HepG2 (cell line): Measurements from ENCODE around the gene RUNX2. TPM values are rescaled to one million over a fixed set of nuclear protein-coding genes. Genes with fewer than 3 reads are reported as not detected.
A peak's percentile ranks its signal among the peaks of the same experiment; 100 is the strongest.

Source experiments
- ATAC-seq: fragments of 200-7000 bp; cut with Tn5 transposase; 3 replicates; pipeline ENCODE4 v1.9.1; 2020; ENCODE audit warnings: mild to moderate bottlenecking, moderate library complexity
- BruUV-seq: library from RNA; stranded (reverse); fragments of 400-500 nt; replicated peaks from 2 replicates; lab custom pipeline; 2021; lab: Mats Ljungman, UMichigan
- CTCF ChIA-PET: fragments of 300-600 bp; formaldehyde crosslinking; extraction: SDS; loops from one replicate; lab custom pipeline; 2021; ENCODE audit warnings: low total read pairs, inconsistent platforms, low intra/inter-chr PET ratio; lab: Yijun Ruan, JAX
- POLR2A ChIA-PET: fragments of 350-600 bp; sonication (Branson Sonifier 250); formaldehyde crosslinking; loops from one replicate; lab custom pipeline; 2020; ENCODE audit warnings: antibody characterized with exemption, inconsistent platforms; lab: Yijun Ruan, JAX
- DNase-seq: peaks from one replicate; pipeline ENCODE4 v3.0.0-alpha.2; 2015; ENCODE audit warnings: low spot score
- FAIRE-seq: peaks from 3 replicates; lab custom pipeline; 2011; peaks lifted over from hg19 to GRCh38; lab: Jason Lieb, UNC
- H2AFZ ChIP-seq: one replicate; pipeline ENCODE4 v1.6.1; 2011; ENCODE audit warnings: low read length, inconsistent platforms
- H3K27ac ChIP-seq: fragments of 300-600 bp; 3 replicates; pipeline ENCODE4 v1.8.0; 2011; ENCODE audit warnings: mixed run types, mild to moderate bottlenecking, mixed read lengths, low read length, inconsistent platforms; ENCODE audit not compliant: insufficient read depth; ENCODE audit errors: extremely low read length
- H3K27me3 ChIP-seq, 2 experiments: fragments of 200-600 bp in 1 of 2; 2 replicates in 1 of 2; 3 replicates in 1 of 2; pipeline versions ENCODE4 v1.6.0 to v1.8.0; 2011; ENCODE audit warnings: low read length in 2 of 2, mild to moderate bottlenecking in 2 of 2, moderate library complexity in 2 of 2, inconsistent platforms in 1 of 2; ENCODE audit not compliant: insufficient read depth in 2 of 2, control insufficient read depth in 1 of 2
- H3K36me3 ChIP-seq, 2 experiments: fragments of 200-600 bp in 1 of 2; replicated peaks in 1 of 2; 2 replicates in 1 of 2; 3 replicates in 1 of 2; pipeline versions ENCODE4 v1.5.1 to v1.8.0; 2011; ENCODE audit warnings: low read length in 2 of 2, inconsistent platforms in 1 of 2; ENCODE audit not compliant: insufficient read depth in 2 of 2, control insufficient read depth in 1 of 2
- H3K4me1 ChIP-seq: 2 replicates; pipeline ENCODE4 v1.5.1; 2012; ENCODE audit warnings: low read length, inconsistent platforms; ENCODE audit not compliant: insufficient read depth
- H3K4me2 ChIP-seq: 2 replicates; pipeline ENCODE4 v1.6.0; 2011; ENCODE audit warnings: low read depth, low read length, inconsistent platforms
- H3K4me3 ChIP-seq, 3 experiments: fragments of 200-600 bp in 1 of 3; sonication (generic), shearing (Covaris generic) in 1 of 3; replicated peaks in 1 of 3; 2 replicates each; pipeline ENCODE4 v1.5.1; 2011 to 2016; ENCODE audit warnings: low read length in 3 of 3, inconsistent platforms in 2 of 3, low read depth in 2 of 3, mild to moderate bottlenecking in 2 of 3, control low read depth in 1 of 3, mixed read lengths in 1 of 3; ENCODE audit not compliant: insufficient read depth in 1 of 3
- H3K79me2 ChIP-seq: one replicate; pipeline ENCODE4 v1.6.1; 2011; ENCODE audit warnings: low read length, inconsistent platforms; ENCODE audit not compliant: insufficient read depth
- H3K9ac ChIP-seq: 2 replicates; pipeline ENCODE4 v1.6.0; 2011; ENCODE audit warnings: mild to moderate bottlenecking, low read depth, low read length, inconsistent platforms; ENCODE audit not compliant: insufficient read depth
- H3K9me3 ChIP-seq: 2 replicates; pipeline ENCODE4 v1.5.1; 2012; ENCODE audit warnings: mild to moderate bottlenecking, low read length
- H4K20me1 ChIP-seq: 2 replicates; pipeline ENCODE4 v1.6.0; 2011; ENCODE audit warnings: inconsistent platforms, mild to moderate bottlenecking, low read length, moderate library complexity; ENCODE audit not compliant: insufficient read depth
- HNF4A ChIP-seq: sonication (generic); formaldehyde crosslinking; IDR thresholded peaks from 2 replicates; pipeline ENCODE4 v1.4.0; 2020; ENCODE audit warnings: missing genetic modification reagents
- MAF1 ChIP-seq: sonication (generic); formaldehyde crosslinking; IDR thresholded peaks from 2 replicates; pipeline ENCODE4 v1.5.0; 2020; ENCODE audit warnings: missing genetic modification reagents, borderline replicate concordance
- MAFK ChIP-seq, 2 experiments: IDR thresholded peaks in 1 of 2; conservative IDR thresholded peaks in 1 of 2; 2 replicates each; pipeline ENCODE4 v1.6.1; 2011; ENCODE audit warnings: improper control_type of control experiment in 2 of 2, low read length in 2 of 2
- MXD3 ChIP-seq: IDR thresholded peaks from 2 replicates; pipeline ENCODE4 v1.6.1; 2016; ENCODE audit warnings: mild to moderate bottlenecking, missing biosample characterization, missing genetic modification reagents
- NONO ChIP-seq, 2 experiments: fragments of 450-650 bp in 1 of 2; sonication (generic) in 1 of 2; formaldehyde crosslinking in 1 of 2; IDR thresholded peaks in 1 of 2; conservative IDR thresholded peaks in 1 of 2; 2 replicates each; pipeline versions ENCODE4 v1.6.1 to v1.8.0; 2017 to 2022; ENCODE audit warnings: mild to moderate bottlenecking in 1 of 2, missing genetic modification reagents in 1 of 2, moderate library complexity in 1 of 2
- NR2F2 ChIP-seq: IDR thresholded peaks from 2 replicates; pipeline ENCODE4 v1.6.1; 2012; ENCODE audit warnings: low read depth, inconsistent platforms, borderline replicate concordance
- RAD21 ChIP-seq: fragments of 450-650 bp; formaldehyde crosslinking; IDR thresholded peaks from 2 replicates; pipeline ENCODE4 v1.5.0; 2020; ENCODE audit warnings: mild to moderate bottlenecking
- RFX3 ChIP-seq: IDR thresholded peaks from 2 replicates; pipeline ENCODE4 v1.6.1; 2016; ENCODE audit warnings: missing biosample characterization, missing genetic modification reagents
- THAP8 ChIP-seq: sonication (generic); formaldehyde crosslinking; IDR thresholded peaks from 2 replicates; pipeline ENCODE4 v1.5.1; 2020; ENCODE audit warnings: missing genetic modification reagents, mild to moderate bottlenecking, borderline replicate concordance
- U2AF1 ChIP-seq: fragments of 200-400 bp; formaldehyde crosslinking; optimal IDR thresholded peaks from 2 replicates; pipeline ENCODE3; 2017; ENCODE audit warnings: mild to moderate bottlenecking, low read depth, low read length
- ZFP37 ChIP-seq: sonication (generic); formaldehyde crosslinking; IDR thresholded peaks from 2 replicates; pipeline ENCODE4 v1.4.0; 2020; ENCODE audit warnings: missing genetic modification reagents, borderline replicate concordance
- ZMYM4 ChIP-seq: sonication (generic); formaldehyde crosslinking; IDR thresholded peaks from 2 replicates; pipeline ENCODE4 v1.8.1; 2023; ENCODE audit warnings: mild to moderate bottlenecking, missing genetic modification reagents
- ZNF331 ChIP-seq: sonication (generic); formaldehyde crosslinking; IDR thresholded peaks from 2 replicates; pipeline ENCODE4 v1.4.0; 2020; ENCODE audit warnings: missing genetic modification reagents
- ZNF598 ChIP-seq: sonication (generic); formaldehyde crosslinking; IDR thresholded peaks from 2 replicates; pipeline ENCODE4 v1.5.1; 2020; ENCODE audit warnings: mild to moderate bottlenecking, missing genetic modification reagents, borderline replicate concordance
- ZNF724P ChIP-seq: sonication (generic); formaldehyde crosslinking; IDR thresholded peaks from 2 replicates; pipeline ENCODE4 v1.8.0; 2022; ENCODE audit warnings: missing genetic modification reagents, borderline replicate concordance
- WGBS: methylation state at CpG from one replicate; pipeline ENCODE4 v1.1.6; 2017; ENCODE audit warnings: low lambda C conversion rate; 5-methylcytosine and 5-hydroxymethylcytosine counted together
- in situ Hi-C: cut with HindIII; loops from 2 replicates; pipeline ENCODE4 v1.10.0; 2017; ENCODE audit warnings: low pct_unique_long_range_greater_than_20kb; ENCODE audit not compliant: extremely low pct_ligation_motif_present
- intact Hi-C: fragments of 100-400 bp; cut with micrococcal nuclease; formaldehyde crosslinking; loops from one replicate; pipeline ENCODE4 v1.10.0; 2022; ENCODE audit not compliant: unreplicated experiment
- polyA plus RNA-seq, 8 experiments: library from polyadenylated mRNA; depleted of rRNA in 3 of 8; stranded (reverse) in 7 of 8; unstranded in 1 of 8; fragments of >200 nt; fragmentation: Illumina TruSeq in 4 of 8; extraction: Trizol in 4 of 8; gene quantifications; 2 replicates each; pipeline versions ENCODE4 v1.2.1 to v1.2.3, GENCODE V29; 2011 to 2016; ENCODE audit warnings: low read depth in 4 of 8, missing spikeins in 1 of 8, mixed read lengths in 1 of 8; ENCODE audit not compliant: insufficient read depth in 1 of 8
- total RNA-seq, 5 experiments: library from RNA; depleted of rRNA; stranded (reverse); fragments of >200 nt; fragmentation: Illumina TruSeq; extraction: Trizol; gene quantifications; 2 replicates each; pipeline ENCODE4 v1.2.3, GENCODE V29; 2016; ENCODE audit warnings: low read depth in 1 of 5
- TF ChIP-seq, protein P1 (sequence below): sonication (generic); formaldehyde crosslinking; IDR thresholded peaks from 2 replicates; pipeline ENCODE4 v1.8.1; 2023; ENCODE audit warnings: mild to moderate bottlenecking, inconsistent platforms, moderate library complexity, missing genetic modification reagents, borderline replicate concordance

RUNX2 gene
- total and polyA plus RNA-seq, 2 of the 13 experiments (the other 11 are each of a cell fraction or from before 2014, with no cell fraction given), result not detected

DNA sequence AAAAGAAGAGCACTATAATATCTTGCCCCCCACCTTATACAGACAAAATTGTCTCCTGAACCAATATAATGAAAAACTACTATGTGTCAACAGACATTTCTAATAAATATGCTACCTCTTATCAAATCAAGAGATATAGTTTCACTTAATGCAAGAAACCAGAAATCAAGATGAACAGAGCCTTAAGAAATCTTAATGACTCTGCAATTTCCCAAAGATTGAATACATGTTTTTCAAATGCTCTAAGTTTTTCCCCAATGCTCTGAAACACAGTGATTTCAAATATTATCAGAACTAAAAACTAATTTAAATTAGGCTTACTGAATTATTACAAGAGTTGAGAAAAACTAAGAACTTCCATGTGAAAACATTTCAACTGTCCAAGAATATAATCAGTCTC, 36.3 kb downstream of the RUNX2 start:
- Histone ChIP-seq H3K4me2 (no peak overlapping the region), H4K20me1 (no peaks in the 10 kb centered on the region), H3K27me3 (no peaks in the 10 kb centered on the region), H3K4me3 (no peak overlapping the region)
- ATAC-seq (no peak), FAIRE-seq (no peak)
- CTCF ChIA-PET, result no interaction called here
- no TSS peak for BruUV-seq
- TF ChIP-seq MAFK (conservative IDR thresholded peaks at IDR 0.05 in 1 of 2, IDR thresholded peaks at IDR 0.05 in 1 of 2; ENCODE audit: low read length in 2 of 2), result 0 out of 4 replicates have a peak, but pooled peaks of 1 of the 2 experiments have one; percentile 20
- no peak for TF ChIP-seq MXD3 (CRISPR knock-in tag)
- TF ChIP-seq, all 625 proteins: peak for 1
- no peak overlapping the region for H3K27ac ChIP-seq
- H2AFZ ChIP-seq, result no peak overlapping the region
- no peak overlapping the region for H3K9ac ChIP-seq
- peaks cover 3% of the 10 kb centered on the region for H3K79me2 ChIP-seq
- in situ Hi-C loops, result no loop called here
- intact Hi-C loops, result no loop called here
- H3K9me3 ChIP-seq, result no peaks in the 10 kb centered on the region
- H3K36me3 ChIP-seq, result peaks cover 0 to 5% of the 10 kb centered on the region in 2 experiments; a peak in 1 of 5 replicates
- peaks cover 8% of the 10 kb centered on the region; the same call in 1 of the 2 replicates for H3K4me1 ChIP-seq
- DNase-seq, result no peak
- POLR2A ChIA-PET, result interaction anchor here (1.1 kb wide), 1 partner anchor 12 kb away, joined by 3 read pairs; no protein-coding TSS in a partner anchor

DNA sequence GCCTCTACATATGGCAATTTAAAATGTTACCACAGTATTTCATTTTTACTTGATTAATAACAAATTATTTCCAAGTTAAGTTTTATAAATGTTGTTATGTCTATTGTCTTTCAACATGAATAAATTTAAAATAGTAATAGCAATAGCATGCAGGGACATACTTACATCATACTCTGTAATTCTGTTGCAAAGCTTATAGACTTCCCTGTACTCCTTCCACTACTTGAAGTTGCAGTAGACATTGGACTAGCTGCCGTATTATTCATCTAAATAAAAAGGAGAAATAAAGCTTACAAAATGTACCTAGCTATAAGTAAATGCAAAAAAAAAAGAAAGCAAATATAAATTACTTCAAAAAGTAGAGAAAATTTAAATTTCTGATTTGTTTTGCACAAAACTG, 36.9 kb downstream of the RUNX2 start:
- POLR2A ChIA-PET, result interaction anchor here (1.1 kb wide), 1 partner anchor 12 kb away, joined by 3 read pairs; no protein-coding TSS in a partner anchor
- H4K20me1 ChIP-seq, result no peaks in the 10 kb centered on the region
- TF ChIP-seq ZNF724P (CRISPR knock-in tag) (no peak), ZNF331 (no peak), RFX3 (CRISPR knock-in tag) (no peak), THAP8 (CRISPR knock-in tag) (no peak), ZFP37 (no peak), NR2F2 (no peak), HNF4A (CRISPR knock-in tag) (no peak), ZNF598 (no peak), RAD21 (CRISPR knock-in tag) (no peak), ZMYM4 (CRISPR knock-in tag) (no peak), MAF1 (no peak), NONO (IDR thresholded peaks at IDR 0.05) (no peak), NONO (CRISPR knock-in tag; conservative IDR thresholded peaks at IDR 0.05) (no peak), U2AF1 (no peak)
- TF ChIP-seq, protein P1, sequence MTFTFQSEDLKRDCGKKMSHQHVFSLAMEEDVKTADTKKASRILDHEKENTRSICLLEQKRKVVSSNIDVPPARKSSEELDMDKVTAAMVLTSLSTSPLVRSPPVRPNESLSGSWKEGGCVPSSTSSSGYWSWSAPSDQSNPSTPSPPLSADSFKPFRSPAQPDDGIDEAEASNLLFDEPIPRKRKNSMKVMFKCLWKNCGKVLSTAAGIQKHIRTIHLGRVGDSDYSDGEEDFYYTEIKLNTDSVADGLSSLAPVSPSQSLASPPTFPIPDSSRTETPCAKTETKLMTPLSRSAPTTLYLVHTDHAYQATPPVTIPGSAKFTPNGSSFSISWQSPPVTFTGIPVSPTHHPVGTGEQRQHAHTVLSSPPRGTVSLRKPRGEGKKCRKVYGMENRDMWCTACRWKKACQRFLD (CRISPR knock-in tag), result no peak
- BruUV-seq, result no TSS peak
- no peak overlapping the region for H2AFZ ChIP-seq
- H3K79me2 ChIP-seq, result peaks cover 3% of the 10 kb centered on the region
- H3K27me3 ChIP-seq, result no peaks in the 10 kb centered on the region
- FAIRE-seq (no peak), ATAC-seq (no peak), DNase-seq (no peak)
- H3K9ac ChIP-seq, result no peak overlapping the region
- no peaks in the 10 kb centered on the region for H3K9me3 ChIP-seq
- no peak overlapping the region for H3K4me3 ChIP-seq
- WGBS, result 96% methylated on average over 1 of the region's 1 CpG
- H3K27ac ChIP-seq, result no peak overlapping the region
- H3K4me2 ChIP-seq, result no peak overlapping the region
- in situ Hi-C loops, result no loop called here
- H3K36me3 ChIP-seq, result peaks cover 0 to 5% of the 10 kb centered on the region in 2 experiments; a peak in 1 of 5 replicates
- H3K4me1 ChIP-seq, result peaks cover 8% of the 10 kb centered on the region; the same call in 1 of the 2 replicates
- CTCF ChIA-PET, result no interaction called here
- intact Hi-C loops, result no loop called here
